ENCODE results near the gene THOC6. TPM values are rescaled to one million over a fixed set of nuclear protein-coding genes. Genes with fewer than 3 reads are reported as not detected.

The THOC6 gene
- total and polyA plus RNA-seq, 9 of the 15 experiments (the other 6 are each of a cell fraction or from before 2014, with no cell fraction given) = 2.5 to 65.4 (median 42.3) TPM

- TF ChIP-seq VEZF1 (CRISPR knock-in tag; IDR thresholded peaks at IDR 0.05) = peak; percentile 91
- TF ChIP-seq ZNF134 (CRISPR knock-in tag; conservative IDR thresholded peaks at IDR 0.05) = no peak
- no peak for TF ChIP-seq SREBF1 (IDR thresholded peaks at IDR 0.05; ENCODE audit: borderline replicate concordance, low read depth, low read length)
- no peak for TF ChIP-seq ZNF316 (IDR thresholded peaks at IDR 0.05)
- no peak for TF ChIP-seq ZNF347 (CRISPR knock-in tag; IDR thresholded peaks at IDR 0.05; ENCODE audit: low read depth)
- no peak for TF ChIP-seq ZNF174 (CRISPR knock-in tag; IDR thresholded peaks at IDR 0.05)
- TF ChIP-seq U2AF2 (optimal IDR thresholded peaks at IDR 0.05; ENCODE audit: low read depth, low read length) = no peak
- no peak for TF ChIP-seq CBFB (CRISPR knock-in tag; IDR thresholded peaks at IDR 0.05)
- no peak for TF ChIP-seq ZFP1 (CRISPR knock-in tag; IDR thresholded peaks at IDR 0.05)
- TF ChIP-seq GATAD2A (IDR thresholded peaks at IDR 0.05) = no peak
- TF ChIP-seq CHD4 (IDR thresholded peaks at IDR 0.05; ENCODE audit: insufficient read depth, insufficient replicate concordance, low read depth, low read length, poor library complexity, severe bottlenecking) = no peak
- TF ChIP-seq SRSF3 (IDR thresholded peaks at IDR 0.05; ENCODE audit: insufficient read depth, low read length) = no peak
- TF ChIP-seq GTF2E2 (tag; IDR thresholded peaks at IDR 0.05) = 0 out of 2 replicates have a peak, but pooled peaks have one; percentile 9
- no peak for TF ChIP-seq ZNF79 (CRISPR knock-in tag; IDR thresholded peaks at IDR 0.05; ENCODE audit: low read depth)
- TF ChIP-seq PCBP2 (IDR thresholded peaks at IDR 0.05; ENCODE audit: low read depth, low read length, poor library complexity, severe bottlenecking) = no peak
- TF ChIP-seq NR1H2 (CRISPR knock-in tag; IDR thresholded peaks at IDR 0.05) = no peak
- peak; percentile 94; the same call in 1 of the 2 replicates for TF ChIP-seq KAT7 (CRISPR knock-in tag; IDR thresholded peaks at IDR 0.05; ENCODE audit: borderline replicate concordance)
- no peak for TF ChIP-seq ZNF655 (CRISPR knock-in tag; IDR thresholded peaks at IDR 0.05)
- no peak for TF ChIP-seq BACH1 (tag; IDR thresholded peaks at IDR 0.05)
- no peak for TF ChIP-seq NFE2L1 (tag; IDR thresholded peaks at IDR 0.05; ENCODE audit: borderline replicate concordance, low read depth)
- no peak for TF ChIP-seq RFX1 (IDR thresholded peaks at IDR 0.05)
- TF ChIP-seq ZZZ3 (IDR thresholded peaks at IDR 0.05) = no peak
- TF ChIP-seq COPS2 (conservative IDR thresholded peaks at IDR 0.05) = no peak
- TF ChIP-seq ZNF143 (CRISPR knock-in tag; IDR thresholded peaks at IDR 0.05) = 0 out of 2 replicates have a peak, but pooled peaks have one; percentile 16
- no peak for TF ChIP-seq DIDO1 (tag; IDR thresholded peaks at IDR 0.05; ENCODE audit: low read depth)
- no peak for TF ChIP-seq MBD1 (CRISPR knock-in tag; IDR thresholded peaks at IDR 0.05)
These were observed 3.0 kb upstream of the THOC6 start (continued) for GRCh38 chr16:3020604-3021448.

Data from K562 (cell line).